Vagina (tissue), 2 donors: ENCODE results near the gene ZBTB20. TPM values are rescaled to one million over a fixed set of nuclear protein-coding genes. Genes with fewer than 3 reads are reported as not detected.

ENCODE experiments used
- DNase-seq, 2 donors: peaks; one replicate each; pipeline ENCODE4 v3.0.0-alpha.2; 2017; ENCODE audit errors: extremely low spot score in 2 of 2
- H3K27ac ChIP-seq: fragments of 200-600 bp; sonication (generic); one replicate; pipeline ENCODE4 v1.5.1; 2019
- H3K27me3 ChIP-seq: fragments of 200-600 bp; sonication (generic); one replicate; pipeline ENCODE4 v1.5.1; 2019
- H3K36me3 ChIP-seq, 2 donors: fragments of 200-600 bp; sonication (generic); one replicate each; pipeline ENCODE4 v1.5.1; 2017 to 2019
- H3K4me1 ChIP-seq: fragments of 200-600 bp; sonication (generic); one replicate; pipeline ENCODE4 v1.5.1; 2019
- H3K4me3 ChIP-seq, 2 donors: fragments of 200-600 bp; sonication (generic); 1 replicate in 1 of 2; 2 replicates in 1 of 2; pipeline ENCODE4 v1.5.1; 2016 to 2019
- H3K9me3 ChIP-seq: fragments of 200-600 bp; sonication (generic); one replicate; pipeline ENCODE4 v1.5.1; 2019
- CTCF ChIP-seq, 3 experiments: fragments of 450-650 bp in 2 of 3; fragments of 200-600 bp in 1 of 3; sonication (generic) in 1 of 3; IDR thresholded peaks; one replicate each; pipeline ENCODE4 v1.5.1; 2017 to 2019; ENCODE audit warnings: antibody characterized with exemption in 3 of 3, mild to moderate bottlenecking in 2 of 3, moderate library complexity in 2 of 3
- POLR2A ChIP-seq, 2 donors: fragments of 450-650 bp; IDR thresholded peaks; one replicate each; pipeline ENCODE4 v1.6.1; 2017; ENCODE audit warnings: antibody characterized with exemption in 2 of 2, mild to moderate bottlenecking in 2 of 2, moderate library complexity in 2 of 2
- POLR2AphosphoS5 ChIP-seq, 2 donors: sonication (generic); formaldehyde crosslinking; IDR thresholded peaks; one replicate each; pipeline ENCODE4 v1.9.0; 2017; ENCODE audit warnings: antibody characterized with exemption in 2 of 2, mild to moderate bottlenecking in 2 of 2, low read depth in 1 of 2; ENCODE audit not compliant: insufficient read depth in 1 of 2
- intact Hi-C: fragments of 100-400 bp; cut with DNase I; formaldehyde crosslinking; loops from one replicate; pipeline ENCODE4 v1.15.1; 2023
- total RNA-seq: library from RNA; depleted of rRNA; stranded (reverse); fragments of >200 nt; gene quantifications from one replicate; pipeline ENCODE4 v1.2.3, GENCODE V29; 2016

Gene ZBTB20
- total RNA-seq, 1 donor from 2014 or later, result 64.8 TPM

GRCh38 chr3:114722530-114722929, 424.6 kb downstream of the ZBTB20 start:
- Histone ChIP-seq H3K36me3 (no peaks in the 10 kb centered on the region), H3K27ac (no peak overlapping the region), H3K4me1 (no peaks in the 10 kb centered on the region), H3K9me3 (no peaks in the 10 kb centered on the region), H3K27me3 (no peaks in the 10 kb centered on the region), H3K4me3 (no peak overlapping the region)
- no peak for DNase-seq
- no peak for TF ChIP-seq POLR2A (IDR thresholded peaks at IDR 0.05)
- TF ChIP-seq CTCF (IDR thresholded peaks at IDR 0.05), result no peak
- no peak for TF ChIP-seq POLR2AphosphoS5 (IDR thresholded peaks at IDR 0.05; ENCODE audit: insufficient read depth in 1 of 2, low read depth in 1 of 2)
- intact Hi-C loops, result no loop called here

- H3K4me1 ChIP-seq, result no peaks in the 10 kb centered on the region
- no peaks in the 10 kb centered on the region for H3K27me3 ChIP-seq
- H3K27ac ChIP-seq, result no peak overlapping the region
- TF ChIP-seq CTCF (IDR thresholded peaks at IDR 0.05) (no peak), POLR2AphosphoS5 (IDR thresholded peaks at IDR 0.05; ENCODE audit: insufficient read depth in 1 of 2, low read depth in 1 of 2) (no peak), POLR2A (IDR thresholded peaks at IDR 0.05) (no peak)
- no peak overlapping the region for H3K4me3 ChIP-seq
- H3K9me3 ChIP-seq, result no peaks in the 10 kb centered on the region
- no peaks in the 10 kb centered on the region for H3K36me3 ChIP-seq
- intact Hi-C loops, result no loop called here
- no peak for DNase-seq
Observed at GRCh38 chr3:114721864-114722263, 425.2 kb downstream of the ZBTB20 start.

- TF ChIP-seq POLR2AphosphoS5 (IDR thresholded peaks at IDR 0.05; ENCODE audit: insufficient read depth in 1 of 2, low read depth in 1 of 2) (no peak), CTCF (IDR thresholded peaks at IDR 0.05) (no peak), POLR2A (IDR thresholded peaks at IDR 0.05) (no peak)
- no peaks in the 10 kb centered on the region for H3K27me3 ChIP-seq
- no peaks in the 10 kb centered on the region for H3K9me3 ChIP-seq
- intact Hi-C loops, result no loop called here
- no peak overlapping the region for H3K27ac ChIP-seq
- no peaks in the 10 kb centered on the region for H3K36me3 ChIP-seq
- no peak for DNase-seq
- no peak overlapping the region for H3K4me3 ChIP-seq
- H3K4me1 ChIP-seq, result no peaks in the 10 kb centered on the region
Observed at GRCh38 chr3:114721209-114721608, 425.9 kb downstream of the ZBTB20 start.

GRCh38 chr3:114718898-114719210, 428.2 kb downstream of the ZBTB20 start:
- Histone ChIP-seq H3K9me3 (no peaks in the 10 kb centered on the region), H3K27me3 (no peaks in the 10 kb centered on the region), H3K4me1 (no peaks in the 10 kb centered on the region), H3K36me3 (no peaks in the 10 kb centered on the region), H3K4me3 (no peak overlapping the region), H3K27ac (no peak overlapping the region)
- intact Hi-C loops, result no loop called here
- no peak for DNase-seq
- TF ChIP-seq POLR2A (IDR thresholded peaks at IDR 0.05) (no peak), POLR2AphosphoS5 (IDR thresholded peaks at IDR 0.05; ENCODE audit: insufficient read depth in 1 of 2, low read depth in 1 of 2) (no peak), CTCF (IDR thresholded peaks at IDR 0.05) (no peak)

- H3K36me3 ChIP-seq, result no peaks in the 10 kb centered on the region
- TF ChIP-seq POLR2A (IDR thresholded peaks at IDR 0.05), result no peak
- no peak for TF ChIP-seq POLR2AphosphoS5 (IDR thresholded peaks at IDR 0.05; ENCODE audit: insufficient read depth in 1 of 2, low read depth in 1 of 2)
- TF ChIP-seq CTCF (IDR thresholded peaks at IDR 0.05), result no peak
- no peaks in the 10 kb centered on the region for H3K27me3 ChIP-seq
- intact Hi-C loops, result no loop called here
- DNase-seq, result no peak
- no peak overlapping the region for H3K4me3 ChIP-seq
- no peak overlapping the region for H3K27ac ChIP-seq
- H3K9me3 ChIP-seq, result no peaks in the 10 kb centered on the region
- H3K4me1 ChIP-seq, result no peaks in the 10 kb centered on the region
Observed at GRCh38 chr3:114718071-114718897, 428.8 kb downstream of the ZBTB20 start.
